GM19397 (cell line): Measurements from ENCODE around the gene ZNF506.
"Not testable (repeated sequence)": the region's sequence is repeated elsewhere in the genome, so short reads cannot be mapped to it uniquely, and the experiment has no call there.

Source experiments
- ATAC-seq: cut with Tn5 transposase; IDR thresholded peaks from one replicate; pipeline ENCODE4 v1.9.1; 2021; ENCODE audit warnings: mild to moderate bottlenecking, moderate library complexity; ENCODE audit not compliant: unreplicated experiment

The ZNF506 gene

GRCh38 chr19:19746286-19747213 lies 75.0 kb downstream of the ZNF506 start:
- no peak for ATAC-seq

- ATAC-seq: no peak
These were observed 75.9 kb downstream of the ZNF506 start for GRCh38 chr19:19745496-19746285.

DNA sequence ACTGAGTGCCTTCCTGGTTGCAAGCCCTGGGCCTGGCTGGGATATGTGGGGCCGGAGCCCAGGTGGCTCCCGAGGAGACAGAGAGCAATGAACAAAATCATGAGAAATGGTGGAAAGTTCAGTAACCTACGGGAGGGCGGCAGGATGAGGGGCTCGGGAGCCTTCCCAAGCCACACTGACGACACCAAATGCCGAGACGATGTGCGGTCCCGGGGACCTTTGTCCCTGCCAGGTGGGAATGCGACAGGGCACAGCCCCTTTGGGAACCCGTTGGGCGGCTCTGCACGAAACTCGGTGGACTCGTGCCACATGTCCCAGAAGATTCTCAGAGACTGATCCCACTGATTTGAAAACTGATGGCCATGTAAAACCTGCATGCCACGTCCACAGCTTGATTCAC lies 76.9 kb downstream of the ZNF506 start:
- ATAC-seq: no peak

DNA sequence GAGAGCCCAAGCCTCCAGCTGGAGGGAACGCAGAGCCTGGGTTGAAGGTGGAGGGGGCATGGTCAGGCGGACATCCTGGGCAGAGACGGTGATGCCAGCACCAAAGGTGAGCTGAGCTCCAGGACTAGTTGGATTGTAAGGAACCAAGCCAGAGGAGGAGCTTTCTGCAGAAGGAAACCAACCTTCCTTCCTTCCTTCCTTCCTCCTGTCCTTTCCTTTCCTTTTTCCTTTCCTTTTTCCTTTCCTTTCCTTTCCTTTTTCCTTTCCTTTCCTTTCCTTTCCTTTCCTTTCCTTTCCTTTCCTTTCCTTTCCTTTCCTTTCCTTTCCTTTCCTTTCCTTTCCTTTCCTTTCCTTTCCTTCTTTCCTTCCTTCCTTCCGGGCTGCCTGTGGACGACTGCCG lies 77.6 kb downstream of the ZNF506 start:
- not testable (repeated sequence) for ATAC-seq

GRCh38 chr19:19743176-19743575 lies 78.4 kb downstream of the ZNF506 start:
- no peak for ATAC-seq

DNA sequence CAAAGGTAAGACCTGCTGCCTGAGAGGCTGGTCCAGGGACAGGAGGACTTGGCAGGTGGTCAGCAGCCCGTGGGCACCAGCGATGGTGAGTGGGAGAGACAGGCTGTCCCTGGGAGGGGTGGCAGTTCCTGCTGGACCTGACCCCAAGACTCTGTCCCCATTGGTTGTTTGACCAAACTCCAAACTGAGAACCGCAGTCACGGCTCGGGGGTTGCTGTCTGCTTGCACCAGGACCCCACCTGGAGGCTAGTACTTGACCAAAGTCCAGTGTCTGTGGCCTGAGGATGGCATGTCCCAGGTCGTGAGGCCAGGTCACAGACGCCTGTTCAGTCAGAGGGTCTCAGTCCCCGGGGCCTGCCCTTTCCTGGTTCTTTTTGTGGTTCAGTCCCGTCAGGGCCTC lies 78.8 kb downstream of the ZNF506 start:
- no peak for ATAC-seq
